Liver (tissue), 9 donors: ENCODE data around the gene DNM3. TPM values are rescaled to one million over a fixed set of nuclear protein-coding genes. Genes with fewer than 3 reads are reported as not detected.

Experiments used
- DNase-seq: peaks from one replicate; pipeline ENCODE4 v3.0.0-alpha.2; 2017; ENCODE audit warnings: low spot score
- H3K27ac ChIP-seq, 2 donors: one replicate each; pipeline ENCODE4 v1.7.0; 2013; ENCODE audit warnings: inconsistent platforms in 2 of 2, low read length in 2 of 2, control low read depth in 1 of 2, low read depth in 1 of 2, mild to moderate bottlenecking in 1 of 2
- H3K27me3 ChIP-seq, 4 donors: one replicate each; pipeline versions ENCODE4 v1.6.1 to v1.7.0; 2013; ENCODE audit warnings: low read length in 3 of 4, inconsistent platforms in 1 of 4, mild to moderate bottlenecking in 1 of 4, moderate library complexity in 1 of 4; ENCODE audit not compliant: control insufficient read depth in 4 of 4, insufficient read depth in 4 of 4
- H3K36me3 ChIP-seq, 4 donors: one replicate each; pipeline versions ENCODE4 v1.6.1 to v1.7.0; 2013; ENCODE audit warnings: low read length in 3 of 4, mild to moderate bottlenecking in 3 of 4, low read depth in 1 of 4, moderate library complexity in 1 of 4; ENCODE audit not compliant: control insufficient read depth in 4 of 4, insufficient read depth in 3 of 4
- H3K4me1 ChIP-seq, 4 donors: one replicate each; pipeline versions ENCODE4 v1.6.1 to v1.7.0; 2013; ENCODE audit warnings: low read length in 3 of 4, mild to moderate bottlenecking in 3 of 4, moderate library complexity in 1 of 4; ENCODE audit not compliant: control insufficient read depth in 4 of 4, insufficient read depth in 4 of 4
- H3K4me3 ChIP-seq, 3 donors: one replicate each; pipeline versions ENCODE4 v1.6.1 to v1.7.0; 2013; ENCODE audit warnings: low read length in 3 of 3, control low read depth in 1 of 3, low read depth in 1 of 3, mild to moderate bottlenecking in 1 of 3
- H3K9ac ChIP-seq, 2 donors: one replicate each; pipeline ENCODE4 v1.7.0; 2013; ENCODE audit warnings: low read length in 2 of 2, mild to moderate bottlenecking in 2 of 2, moderate library complexity in 2 of 2, control low read depth in 1 of 2, low read depth in 1 of 2
- H3K9me3 ChIP-seq, 4 donors: one replicate each; pipeline versions ENCODE4 v1.6.1 to v1.7.0; 2013; ENCODE audit warnings: low read length in 3 of 4; ENCODE audit not compliant: control insufficient read depth in 4 of 4
- FOXA2 ChIP-seq: IDR thresholded peaks from 2 replicates; pipeline ENCODE4 v1.6.1; 2016; ENCODE audit warnings: antibody characterized with exemption
- GABPA ChIP-seq, 2 donors: IDR thresholded peaks in 1 of 2; conservative IDR thresholded peaks in 1 of 2; 2 replicates each; pipeline ENCODE4 v1.6.1; 2016; ENCODE audit warnings: antibody characterized with exemption in 2 of 2, mild to moderate bottlenecking in 1 of 2, moderate library complexity in 1 of 2
- HNF4A ChIP-seq, 2 donors: conservative IDR thresholded peaks; 2 replicates each; pipeline ENCODE4 v1.6.1; 2016; ENCODE audit warnings: antibody characterized with exemption in 2 of 2, mild to moderate bottlenecking in 2 of 2
- HNF4G ChIP-seq: IDR thresholded peaks from 2 replicates; pipeline ENCODE4 v1.6.1; 2016; ENCODE audit warnings: antibody characterized with exemption
- JUND ChIP-seq, 2 donors: IDR thresholded peaks; 2 replicates each; pipeline ENCODE4 v1.6.1; 2016; ENCODE audit warnings: antibody characterized with exemption in 2 of 2
- NR2F2 ChIP-seq: IDR thresholded peaks from 2 replicates; pipeline ENCODE4 v1.6.1; 2016; ENCODE audit warnings: antibody characterized with exemption
- RAD21 ChIP-seq, 2 donors: IDR thresholded peaks; 2 replicates each; pipeline ENCODE4 v1.6.1; 2016; ENCODE audit warnings: antibody characterized with exemption in 2 of 2, mild to moderate bottlenecking in 2 of 2
- RXRA ChIP-seq, 2 donors: IDR thresholded peaks; 2 replicates each; pipeline ENCODE4 v1.6.1; 2017 to 2018; ENCODE audit warnings: antibody characterized with exemption in 2 of 2, mild to moderate bottlenecking in 1 of 2
- WGBS: extraction: QIAGEN DNeasy Blood & Tissue Kit; methylation state at CpG from one replicate; pipeline ENCODE4 v1.1.7; 2013; 5-methylcytosine and 5-hydroxymethylcytosine counted together
- polyA plus RNA-seq, 2 donors: library from polyadenylated mRNA; stranded (reverse) in 1 of 2; unstranded in 1 of 2; fragments of 200-250 nt in 1 of 2; fragments of >200 nt in 1 of 2; fragmentation: Nextera tagmentation in 1 of 2; extraction: Ambion mirVana in 1 of 2; gene quantifications; one replicate each; pipeline versions ENCODE4 v1.2.1 to v1.2.3, GENCODE V29; 2013 to 2015
- total RNA-seq, 2 donors: library from RNA; depleted of rRNA; stranded (reverse); fragments of >200 nt; gene quantifications; one replicate each; pipeline ENCODE4 v1.2.3, GENCODE V29; 2014
- TF ChIP-seq, protein P1 (sequence below): fragments of 150-350 bp; IDR thresholded peaks from 2 replicates; pipeline ENCODE4 v1.5.1; 2017; ENCODE audit warnings: improper control_type of control experiment, low read depth, low read length; ENCODE audit not compliant: missing input control
- TF ChIP-seq, protein P2 (sequence below): IDR thresholded peaks from 2 replicates; pipeline ENCODE4 v1.6.1; 2016; ENCODE audit warnings: antibody characterized with exemption, mild to moderate bottlenecking
- TF ChIP-seq, protein P3 (sequence below): IDR thresholded peaks from 2 replicates; pipeline ENCODE4 v1.6.1; 2016; ENCODE audit warnings: antibody characterized with exemption
- donor health status: healthy.
- donor health status: healthy.
- donor health status: healthy.
- donor health status: healthy.
- donor health status: healthy.

Gene DNM3
- total and polyA plus RNA-seq, 4 donors = 0.08 to 3.2 (median 1.0) TPM

DNA sequence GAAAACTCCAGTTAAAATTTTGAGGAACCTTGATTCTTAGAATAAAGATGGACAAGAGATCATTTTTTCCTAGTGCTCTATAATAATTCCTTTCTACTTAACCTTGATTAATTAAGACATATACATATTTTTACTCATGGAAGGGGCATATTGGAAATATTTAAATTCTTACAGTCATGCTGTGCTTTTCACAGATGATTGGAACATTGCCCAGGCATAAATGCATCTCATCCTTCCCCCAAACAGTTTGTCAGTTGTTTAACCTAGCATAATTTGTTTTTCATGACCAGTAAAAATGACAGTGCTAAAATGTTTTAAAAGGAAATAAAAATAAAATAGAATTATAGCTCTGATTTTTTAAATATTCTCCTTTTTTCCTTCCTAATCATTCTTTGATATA lies 140.0 kb downstream of the DNM3 start (continued):
- TF ChIP-seq, protein P1, sequence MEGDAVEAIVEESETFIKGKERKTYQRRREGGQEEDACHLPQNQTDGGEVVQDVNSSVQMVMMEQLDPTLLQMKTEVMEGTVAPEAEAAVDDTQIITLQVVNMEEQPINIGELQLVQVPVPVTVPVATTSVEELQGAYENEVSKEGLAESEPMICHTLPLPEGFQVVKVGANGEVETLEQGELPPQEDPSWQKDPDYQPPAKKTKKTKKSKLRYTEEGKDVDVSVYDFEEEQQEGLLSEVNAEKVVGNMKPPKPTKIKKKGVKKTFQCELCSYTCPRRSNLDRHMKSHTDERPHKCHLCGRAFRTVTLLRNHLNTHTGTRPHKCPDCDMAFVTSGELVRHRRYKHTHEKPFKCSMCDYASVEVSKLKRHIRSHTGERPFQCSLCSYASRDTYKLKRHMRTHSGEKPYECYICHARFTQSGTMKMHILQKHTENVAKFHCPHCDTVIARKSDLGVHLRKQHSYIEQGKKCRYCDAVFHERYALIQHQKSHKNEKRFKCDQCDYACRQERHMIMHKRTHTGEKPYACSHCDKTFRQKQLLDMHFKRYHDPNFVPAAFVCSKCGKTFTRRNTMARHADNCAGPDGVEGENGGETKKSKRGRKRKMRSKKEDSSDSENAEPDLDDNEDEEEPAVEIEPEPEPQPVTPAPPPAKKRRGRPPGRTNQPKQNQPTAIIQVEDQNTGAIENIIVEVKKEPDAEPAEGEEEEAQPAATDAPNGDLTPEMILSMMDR = no peak

DNA sequence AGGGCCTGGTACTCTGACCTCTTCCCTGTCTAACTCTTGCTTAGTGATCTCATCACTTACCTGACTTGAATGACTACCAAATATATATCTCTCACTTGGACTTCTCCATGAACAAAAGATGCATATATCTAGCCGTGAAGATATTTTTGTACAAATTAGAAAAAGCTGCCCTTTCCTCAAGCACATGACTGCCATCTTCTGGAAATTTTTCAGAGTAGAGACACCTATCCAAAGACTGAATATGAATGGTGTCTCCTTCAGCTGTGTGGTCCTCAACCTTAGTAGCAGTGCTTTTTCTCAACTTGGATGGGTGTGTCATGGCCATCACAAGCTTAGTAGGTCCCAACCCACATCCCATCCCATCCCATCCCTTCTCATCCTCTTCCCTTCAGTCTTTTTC lies 142.3 kb downstream of the DNM3 start:
- no peak overlapping the region for H3K4me3 ChIP-seq
- no peak for DNase-seq
- H3K9me3 ChIP-seq = no peaks in the 10 kb centered on the region
- no peaks in the 10 kb centered on the region for H3K36me3 ChIP-seq
- TF ChIP-seq, protein P2, sequence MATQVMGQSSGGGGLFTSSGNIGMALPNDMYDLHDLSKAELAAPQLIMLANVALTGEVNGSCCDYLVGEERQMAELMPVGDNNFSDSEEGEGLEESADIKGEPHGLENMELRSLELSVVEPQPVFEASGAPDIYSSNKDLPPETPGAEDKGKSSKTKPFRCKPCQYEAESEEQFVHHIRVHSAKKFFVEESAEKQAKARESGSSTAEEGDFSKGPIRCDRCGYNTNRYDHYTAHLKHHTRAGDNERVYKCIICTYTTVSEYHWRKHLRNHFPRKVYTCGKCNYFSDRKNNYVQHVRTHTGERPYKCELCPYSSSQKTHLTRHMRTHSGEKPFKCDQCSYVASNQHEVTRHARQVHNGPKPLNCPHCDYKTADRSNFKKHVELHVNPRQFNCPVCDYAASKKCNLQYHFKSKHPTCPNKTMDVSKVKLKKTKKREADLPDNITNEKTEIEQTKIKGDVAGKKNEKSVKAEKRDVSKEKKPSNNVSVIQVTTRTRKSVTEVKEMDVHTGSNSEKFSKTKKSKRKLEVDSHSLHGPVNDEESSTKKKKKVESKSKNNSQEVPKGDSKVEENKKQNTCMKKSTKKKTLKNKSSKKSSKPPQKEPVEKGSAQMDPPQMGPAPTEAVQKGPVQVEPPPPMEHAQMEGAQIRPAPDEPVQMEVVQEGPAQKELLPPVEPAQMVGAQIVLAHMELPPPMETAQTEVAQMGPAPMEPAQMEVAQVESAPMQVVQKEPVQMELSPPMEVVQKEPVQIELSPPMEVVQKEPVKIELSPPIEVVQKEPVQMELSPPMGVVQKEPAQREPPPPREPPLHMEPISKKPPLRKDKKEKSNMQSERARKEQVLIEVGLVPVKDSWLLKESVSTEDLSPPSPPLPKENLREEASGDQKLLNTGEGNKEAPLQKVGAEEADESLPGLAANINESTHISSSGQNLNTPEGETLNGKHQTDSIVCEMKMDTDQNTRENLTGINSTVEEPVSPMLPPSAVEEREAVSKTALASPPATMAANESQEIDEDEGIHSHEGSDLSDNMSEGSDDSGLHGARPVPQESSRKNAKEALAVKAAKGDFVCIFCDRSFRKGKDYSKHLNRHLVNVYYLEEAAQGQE = no peak
- peak; percentile 43 to 51 for TF ChIP-seq RAD21 (IDR thresholded peaks at IDR 0.05)
- no peak overlapping the region for H3K27ac ChIP-seq
- H3K9ac ChIP-seq = no peak overlapping the region
- WGBS = 50% methylated on average over 1 of the region's 1 CpG
- H3K27me3 ChIP-seq = no peaks in the 10 kb centered on the region
- H3K4me1 ChIP-seq = peaks cover 0 to 6% (median 0%) of the 10 kb centered on the region in 4 donors

DNA sequence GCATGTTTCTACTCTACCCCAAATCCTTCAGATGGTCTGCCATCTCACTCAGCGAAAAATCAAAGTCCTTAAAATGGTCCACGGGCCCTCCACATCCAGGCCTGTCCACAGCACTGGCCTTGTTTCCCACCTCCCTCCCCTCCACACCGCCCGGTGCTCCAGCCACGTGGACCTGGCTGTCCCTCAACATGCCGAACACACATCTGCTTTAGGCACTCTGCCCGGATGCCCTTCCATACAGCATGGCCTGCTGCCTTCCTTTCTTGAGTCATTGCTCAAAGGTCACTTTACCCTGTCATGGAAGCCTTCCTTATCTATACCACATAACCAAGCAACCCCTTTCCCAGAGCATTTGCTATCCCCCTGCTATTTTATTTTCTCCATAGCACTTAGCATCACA lies 143.0 kb downstream of the DNM3 start:
- H3K9me3 ChIP-seq = no peaks in the 10 kb centered on the region
- DNase-seq = no peak
- H3K9ac ChIP-seq = no peak overlapping the region
- 58% methylated on average over 7 of the region's 7 CpGs for WGBS
- no peaks in the 10 kb centered on the region for H3K27me3 ChIP-seq
- peaks cover 0 to 6% (median 0%) of the 10 kb centered on the region in 4 donors for H3K4me1 ChIP-seq
- TF ChIP-seq HNF4A (conservative IDR thresholded peaks at IDR 0.05) = no peak
- TF ChIP-seq JUND (IDR thresholded peaks at IDR 0.05) = no peak
- TF ChIP-seq RAD21 (IDR thresholded peaks at IDR 0.05) = no peak
- H3K27ac ChIP-seq = no peak overlapping the region
- H3K4me3 ChIP-seq = no peak overlapping the region
- no peaks in the 10 kb centered on the region for H3K36me3 ChIP-seq

DNA sequence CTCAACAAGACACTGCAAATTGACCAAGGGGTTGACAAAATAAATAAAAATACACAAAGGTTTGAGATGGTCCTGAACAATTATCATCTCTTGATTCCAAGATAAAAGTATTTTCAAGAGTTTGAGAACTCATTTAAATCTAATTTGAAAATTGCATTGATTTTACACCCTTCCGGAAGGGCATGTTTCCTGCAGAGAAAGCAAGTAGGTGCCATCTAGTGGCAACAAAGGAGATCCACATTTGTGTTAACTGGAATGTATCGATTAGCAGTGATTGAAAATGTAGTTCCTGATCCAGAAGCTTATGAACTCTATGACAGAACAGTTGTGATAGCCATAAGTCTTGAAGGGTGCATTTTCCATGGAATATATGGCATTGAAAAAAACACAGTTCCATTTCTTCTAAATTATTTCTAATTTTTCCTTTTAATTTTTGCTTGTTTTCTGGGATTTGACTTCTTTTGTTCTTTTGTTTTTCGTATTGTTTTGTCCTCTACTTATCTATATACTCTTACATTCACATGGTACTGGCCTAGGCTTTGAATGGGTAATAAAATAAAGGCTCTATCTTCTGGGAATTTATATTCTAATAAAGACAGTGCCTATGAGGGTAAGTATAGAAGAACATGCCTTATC lies 143.7 kb downstream of the DNM3 start:
- DNase-seq = no peak
- H3K9me3 ChIP-seq = no peaks in the 10 kb centered on the region
- TF ChIP-seq, protein P1 = peak; percentile 75
- TF ChIP-seq NR2F2 (no peak), FOXA2 (no peak), HNF4G (no peak), RAD21 (IDR thresholded peaks at IDR 0.05) (peak; percentile 84 to 93), RXRA (IDR thresholded peaks at IDR 0.05) (no peak), GABPA (IDR thresholded peaks at IDR 0.05 in 1 of 2, conservative IDR thresholded peaks at IDR 0.05 in 1 of 2) (no peak)
- TF ChIP-seq, protein P2 = no peak
- TF ChIP-seq, protein P3, sequence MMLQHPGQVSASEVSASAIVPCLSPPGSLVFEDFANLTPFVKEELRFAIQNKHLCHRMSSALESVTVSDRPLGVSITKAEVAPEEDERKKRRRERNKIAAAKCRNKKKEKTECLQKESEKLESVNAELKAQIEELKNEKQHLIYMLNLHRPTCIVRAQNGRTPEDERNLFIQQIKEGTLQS = no peak
- 33% methylated on average over 3 of the region's 3 CpGs for WGBS
- H3K27me3 ChIP-seq = no peaks in the 10 kb centered on the region
- H3K36me3 ChIP-seq = no peaks in the 10 kb centered on the region
- H3K27ac ChIP-seq = no peak overlapping the region
- peaks cover 0 to 6% (median 0%) of the 10 kb centered on the region in 4 donors for H3K4me1 ChIP-seq
- no peak overlapping the region for H3K9ac ChIP-seq
- no peak overlapping the region for H3K4me3 ChIP-seq
